Stimulated activated CD4-positive, alpha-beta T cell treated with anti-CD3 and anti-CD28 coated beads, Interleukin-12 subunit alpha, Interleukin-12 subunit beta, amount 100 ng/mL, for 24 hours (primary cell): Measurements from ENCODE around the gene GPR146.
A peak's percentile ranks its signal among the peaks of the same experiment; 100 is the strongest.
"Not testable (repeated sequence)": the region's sequence is repeated elsewhere in the genome, so short reads cannot be mapped to it uniquely, and the experiment has no call there.

ENCODE experiments used
- DNase-seq, 2 experiments: peaks; one replicate each; pipeline ENCODE4 v3.0.0-alpha.2; 2020; ENCODE audit warnings: low read depth in 2 of 2

GPR146 gene

GRCh38 chr7:1044189-1045068 lies at the start of gene GPR146:
Gene GPR146 (plus strand): TSS chr7:1044546. CDS start chr7:1057516, 12,970 bp downstream.
- peak; percentile 79 to 93 for DNase-seq

GRCh38 chr7:994592-995308 lies 49.6 kb upstream of the GPR146 start:
- no peak for DNase-seq

GRCh38 chr7:995571-995970 lies 48.8 kb upstream of the GPR146 start:
- no peak for DNase-seq

DNA sequence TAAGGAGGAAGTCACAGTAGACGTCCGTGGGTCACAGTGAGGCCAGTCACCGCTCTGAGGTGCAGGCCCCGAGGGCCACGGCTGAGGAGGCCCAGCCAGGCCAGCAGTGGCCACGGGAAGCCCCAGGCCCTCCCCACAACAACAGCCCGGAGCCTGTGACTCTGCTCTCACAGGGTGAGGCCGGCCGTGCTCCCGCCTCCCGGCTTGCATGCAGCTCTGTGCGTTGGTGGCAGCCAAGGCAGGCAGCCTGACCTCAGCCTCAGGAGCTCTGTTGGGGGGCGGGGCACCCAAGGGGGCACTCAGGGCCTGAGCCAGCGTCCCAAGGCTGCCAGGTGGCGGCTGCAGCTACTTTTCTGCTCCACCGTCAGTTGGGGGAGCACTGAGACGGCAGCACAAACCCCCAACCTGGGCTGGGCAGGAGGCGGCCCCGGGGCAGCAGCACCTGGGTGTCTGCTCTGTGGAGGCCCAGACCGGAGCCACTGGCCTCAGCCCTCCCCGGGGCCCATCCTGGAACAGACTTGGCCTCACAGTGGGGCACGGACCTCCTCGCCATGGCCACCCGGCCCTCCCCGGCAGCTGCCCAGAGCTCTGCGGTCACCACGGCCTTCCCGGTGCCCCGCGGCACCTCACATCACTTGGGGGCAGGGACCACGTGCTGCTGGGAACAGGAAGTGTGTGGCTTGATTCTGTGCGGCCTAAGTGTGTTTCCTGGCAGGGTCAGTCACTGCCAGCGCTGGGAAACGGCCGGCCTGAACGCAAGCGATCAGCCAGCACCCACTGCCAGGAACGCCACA lies 48.1 kb upstream of the GPR146 start:
- no peak for DNase-seq

DNA sequence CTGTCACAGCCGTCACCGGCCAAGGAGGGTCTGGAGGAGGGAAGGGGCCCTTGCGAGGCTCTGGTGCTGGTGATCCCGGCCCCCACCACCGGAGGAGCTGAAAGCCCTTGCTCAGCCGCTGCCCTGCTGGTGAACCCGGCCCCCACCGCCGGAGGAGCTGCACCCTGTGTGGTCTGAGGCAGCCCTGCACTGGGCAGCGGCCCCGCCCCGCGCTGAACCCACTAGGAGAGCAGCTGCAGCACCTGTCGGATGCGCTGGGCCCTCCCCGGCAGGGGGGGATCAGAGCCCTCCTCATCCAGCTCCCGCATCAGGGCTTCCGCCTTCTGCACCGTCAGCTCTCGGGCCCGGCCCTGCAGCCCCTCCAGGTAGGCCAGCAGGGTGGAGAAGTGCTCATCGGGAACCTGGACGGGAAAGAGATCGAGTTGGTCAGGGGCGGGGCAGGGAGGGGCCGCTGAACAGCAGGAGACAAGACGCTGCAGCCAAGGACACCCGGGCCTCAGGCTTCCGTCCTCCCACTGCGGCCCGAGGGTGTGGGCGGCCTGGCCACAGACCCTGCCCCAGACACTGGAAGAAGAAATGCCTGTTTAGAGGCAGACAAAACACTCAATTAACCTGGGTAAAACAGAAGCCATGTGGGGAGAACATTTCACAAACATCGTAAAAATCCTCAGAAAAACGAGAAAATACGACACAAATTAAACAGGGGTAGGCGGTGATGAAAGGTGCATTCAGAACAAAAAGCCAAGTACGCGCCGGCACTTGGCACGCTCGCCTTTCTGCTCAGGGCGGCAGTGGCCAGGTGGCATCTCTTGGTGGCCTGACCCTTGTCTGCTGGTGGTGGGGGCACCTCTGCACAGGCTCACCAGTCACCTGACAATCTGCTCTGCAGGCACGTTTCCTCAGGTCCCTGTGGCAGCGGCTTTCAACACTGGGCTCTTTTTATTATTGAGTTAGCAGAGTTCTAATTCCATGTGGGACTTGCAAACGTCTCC lies 46.6 kb upstream of the GPR146 start:
- DNase-seq = no peak

DNA sequence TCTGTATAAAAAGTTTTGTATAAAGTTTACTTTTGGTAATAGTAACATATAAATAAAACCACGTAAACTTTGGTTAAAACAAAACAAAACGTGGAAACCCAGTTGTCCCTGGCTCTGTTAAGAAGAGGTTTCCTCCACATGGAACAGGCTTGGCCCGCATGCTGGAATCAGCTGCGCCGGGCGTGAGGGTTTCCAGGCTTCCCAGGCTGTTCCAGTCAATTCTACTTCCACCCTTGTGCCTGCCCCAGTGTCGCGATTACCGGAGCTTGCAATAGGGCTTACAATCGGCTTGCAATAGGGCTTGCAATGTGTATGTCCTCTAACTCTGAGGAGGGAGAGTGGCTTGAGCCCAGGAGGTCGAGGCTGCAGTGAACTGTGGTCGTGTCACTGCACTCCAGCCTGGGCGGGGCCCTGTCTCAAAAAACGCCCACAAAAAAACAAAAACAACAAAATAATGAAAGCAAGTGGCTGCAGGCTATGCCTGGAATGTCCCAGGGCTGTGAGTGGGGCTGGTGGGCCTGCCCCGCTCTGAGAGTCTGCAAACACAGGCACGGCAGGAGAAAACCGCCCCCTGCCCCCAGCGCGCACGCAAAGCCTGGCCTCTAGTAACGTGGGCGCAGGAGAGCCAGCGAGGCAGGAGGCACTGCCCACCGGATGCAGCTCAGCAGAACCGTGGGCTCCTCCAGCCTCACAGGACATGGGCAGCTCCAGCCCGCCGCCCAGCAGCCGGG lies 45.0 kb upstream of the GPR146 start:
- DNase-seq = no peak

- no peak for DNase-seq
Observed at GRCh38 chr7:999941-1000935, 44.1 kb upstream of the GPR146 start.

GRCh38 chr7:1001069-1001770 lies 43.1 kb upstream of the GPR146 start:
- not testable (repeated sequence) for DNase-seq

- not testable (repeated sequence) for DNase-seq
Observed at GRCh38 chr7:1002026-1002425, 42.3 kb upstream of the GPR146 start.

- not testable (repeated sequence) for DNase-seq
Observed at GRCh38 chr7:1002445-1002844, 41.9 kb upstream of the GPR146 start.

GRCh38 chr7:1004018-1004852 lies 40.1 kb upstream of the GPR146 start:
- DNase-seq = no peak

- DNase-seq = no peak
Observed at GRCh38 chr7:1005303-1005702, 39.0 kb upstream of the GPR146 start.

GRCh38 chr7:1007901-1008300 lies 36.4 kb upstream of the GPR146 start:
- DNase-seq = no peak

GRCh38 chr7:1008733-1009363 lies 35.5 kb upstream of the GPR146 start:
- DNase-seq = no peak

- DNase-seq = no peak
Observed at GRCh38 chr7:1009747-1010146, 34.6 kb upstream of the GPR146 start.

- no peak for DNase-seq
Observed at GRCh38 chr7:1010226-1010625, 34.1 kb upstream of the GPR146 start.
